Spleen (tissue), 11 donors: ENCODE data around the gene AGAP3. TPM values are rescaled to one million over a fixed set of nuclear protein-coding genes. Genes with fewer than 3 reads are reported as not detected.

Experiments used
- DNase-seq: peaks from one replicate; pipeline ENCODE4 v3.0.0-alpha.2; 2020
- H3K27ac ChIP-seq, 8 donors: fragments of 200-600 bp; sonication (generic) in 7 of 8; 1 replicate in 4 of 8; 2 replicates in 4 of 8; pipeline versions ENCODE4 v1.5.0 to v1.8.0; 2016 to 2021; ENCODE audit warnings: inconsistent platforms in 4 of 8, mild to moderate bottlenecking in 4 of 8, moderate library complexity in 1 of 8
- H3K27me3 ChIP-seq, 7 donors: fragments of 200-600 bp; sonication (generic) in 6 of 7; replicated peaks in 1 of 7; 1 replicate in 4 of 7; 2 replicates in 3 of 7; pipeline versions ENCODE4 v1.5.0 to v1.8.0; 2016 to 2021; ENCODE audit warnings: inconsistent platforms in 3 of 7, mild to moderate bottlenecking in 1 of 7
- H3K36me3 ChIP-seq, 6 donors: fragments of 200-600 bp; sonication (generic) in 5 of 6; 1 replicate in 4 of 6; 2 replicates in 2 of 6; pipeline versions ENCODE4 v1.5.0 to v1.8.0; 2016 to 2021; ENCODE audit warnings: inconsistent platforms in 2 of 6
- H3K4me1 ChIP-seq, 6 donors: fragments of 200-600 bp; sonication (generic) in 5 of 6; 1 replicate in 3 of 6; 2 replicates in 3 of 6; pipeline versions ENCODE4 v1.5.0 to v1.8.0; 2016 to 2021; ENCODE audit warnings: inconsistent platforms in 3 of 6
- H3K4me3 ChIP-seq, 8 donors: fragments of 200-600 bp; sonication (generic) in 7 of 8; 1 replicate in 4 of 8; 2 replicates in 4 of 8; pipeline versions ENCODE4 v1.5.0 to v1.8.0; 2016 to 2021; ENCODE audit warnings: inconsistent platforms in 4 of 8, mild to moderate bottlenecking in 4 of 8, moderate library complexity in 2 of 8
- H3K9me3 ChIP-seq, 8 donors: fragments of 200-600 bp; sonication (generic) in 7 of 8; 1 replicate in 4 of 8; 2 replicates in 4 of 8; pipeline versions ENCODE4 v1.5.0 to v1.8.0; 2016 to 2021; ENCODE audit warnings: inconsistent platforms in 4 of 8
- POLR2A ChIP-seq, 3 donors: fragments of 450-650 bp; IDR thresholded peaks; one replicate each; pipeline ENCODE4 v1.5.1; 2017; ENCODE audit warnings: antibody characterized with exemption in 3 of 3, mild to moderate bottlenecking in 1 of 3
- POLR2AphosphoS5 ChIP-seq, 3 donors: sonication (generic); formaldehyde crosslinking; IDR thresholded peaks; one replicate each; pipeline ENCODE4 v1.5.1; 2017; ENCODE audit warnings: antibody characterized with exemption in 3 of 3
- WGBS, 5 donors: extraction: QIAGEN DNeasy Blood & Tissue Kit in 3 of 5; methylation state at CpG; one replicate each; pipeline versions ENCODE4 v1.1.5 to v1.1.7; 2013 to 2018; 5-methylcytosine and 5-hydroxymethylcytosine counted together
- intact Hi-C: fragments of 100-400 bp; cut with DNase I; formaldehyde crosslinking; loops from one replicate; pipeline ENCODE4 v1.15.0; 2023; ENCODE audit warnings: low total_unique reads
- polyA plus RNA-seq, 3 donors: library from polyadenylated mRNA; stranded (reverse); fragments of 200-250 nt; gene quantifications; one replicate each; pipeline ENCODE4 v1.2.1, GENCODE V29; 2013
- total RNA-seq, 7 donors: library from RNA; depleted of rRNA in 3 of 7; stranded (reverse); fragments of >200 nt in 3 of 7; fragmentation: NEBNext Ultra II Directional in 4 of 7; extraction: Animal tissue kit (Norgen Biotek cat#: 25700) in 4 of 7; gene quantifications; one replicate each; pipeline versions ENCODE4 v1.1.0 to v1.2.1, GENCODE V29; 2016 to 2021
- TF ChIP-seq, protein P1 (sequence below), 11 experiments: fragments of 200-600 bp in 7 of 11; fragments of 450-650 bp in 4 of 11; sonication (generic) in 4 of 11; IDR thresholded peaks in 8 of 11; conservative IDR thresholded peaks in 3 of 11; 1 replicate in 7 of 11; 2 replicates in 4 of 11; pipeline versions ENCODE4 v1.4.0 to v1.8.0; 2016 to 2021; ENCODE audit warnings: antibody characterized with exemption in 11 of 11, inconsistent platforms in 4 of 11, mild to moderate bottlenecking in 1 of 11
- donor health status: healthy with polysubstance abuse.
- donor health status: DM: no; HTN: no; CAD: no; lungs with moderate emphysema.
- donor health status: DM: no; HTN: no; CAD: no.
- donor health status: Bipolar disorder and iron deficiency.
- donor health status: healthy.
- donor health status: DM: no; HTN: no; CAD: no.
- donor health status: DM: yes; HTN: yes; CAD: no.

Gene AGAP3
- total and polyA plus RNA-seq, 10 donors: 21.8 to 94.4 (median 72.6) TPM

DNA sequence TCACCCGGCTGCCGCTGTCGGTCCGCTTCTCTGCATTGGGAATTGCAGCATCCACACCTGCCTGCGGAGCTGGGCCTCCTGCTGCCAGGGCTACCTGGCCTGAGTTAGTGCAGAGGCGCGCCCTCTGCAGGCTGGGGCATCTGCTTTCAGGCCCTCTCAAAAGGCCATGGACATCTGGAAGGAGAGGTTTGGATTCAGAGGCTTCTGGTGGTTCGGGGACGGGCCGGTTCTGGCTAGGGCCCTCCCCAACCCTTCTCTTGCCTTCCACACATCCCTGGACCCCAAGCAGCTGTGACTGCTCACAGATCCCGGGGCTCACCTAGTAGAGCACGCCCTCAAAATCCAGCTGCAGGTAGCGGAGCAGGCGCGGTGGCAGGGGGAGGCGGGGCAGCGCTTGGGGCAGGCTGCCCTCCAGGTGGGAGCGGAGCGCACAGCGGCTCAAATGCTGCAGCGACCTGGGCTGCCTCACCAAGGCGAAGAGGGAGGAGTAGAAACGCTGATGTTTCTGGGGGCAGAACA lies 89.6 kb downstream of the AGAP3 start:
- no peak for TF ChIP-seq POLR2AphosphoS5 (IDR thresholded peaks at IDR 0.05)
- Histone ChIP-seq H3K9me3 (peaks cover 0 to 3% (median 0%) of the 10 kb centered on the region in 8 donors), H3K27ac (no peak overlapping the region), H3K4me1 (peaks cover 0 to 9% (median 0%) of the 10 kb centered on the region in 6 donors), H3K36me3 (no peaks in the 10 kb centered on the region), H3K27me3 (peaks cover 0 to 80% (median 18%) of the 10 kb centered on the region in 7 donors), H3K4me3 (no peak overlapping the region)
- 80 to 88% (median 83%) methylated on average over 19 to 23 of the region's 23 CpGs for WGBS, 5 donors
- intact Hi-C loops: no loop called here
- no peak for DNase-seq

DNA sequence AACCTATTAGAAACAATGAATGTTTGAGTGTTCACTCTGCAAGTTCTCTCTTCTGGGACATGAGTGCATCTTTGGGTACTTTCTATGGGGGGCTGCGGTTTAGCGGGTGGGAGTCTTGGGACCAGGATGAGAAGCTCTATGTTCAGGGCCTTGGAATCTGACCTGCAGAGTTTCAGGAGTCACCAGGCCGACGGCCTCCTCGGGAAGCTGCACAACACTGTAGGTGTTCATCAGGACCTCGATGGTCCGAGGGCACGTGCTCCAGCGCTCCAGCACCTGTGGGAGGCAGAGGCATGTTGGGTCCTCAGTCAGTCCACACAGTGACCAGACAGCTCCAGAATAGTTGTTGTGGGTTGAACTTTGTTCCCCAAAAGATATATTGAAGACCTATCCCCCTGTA lies 90.1 kb downstream of the AGAP3 start:
- Histone ChIP-seq H3K27ac (no peak overlapping the region), H3K9me3 (peaks cover 0 to 3% (median 0%) of the 10 kb centered on the region in 8 donors), H3K4me3 (no peak overlapping the region), H3K36me3 (no peaks in the 10 kb centered on the region), H3K27me3 (peaks cover 0 to 81% (median 18%) of the 10 kb centered on the region in 7 donors), H3K4me1 (peaks cover 0 to 9% (median 0%) of the 10 kb centered on the region in 6 donors)
- intact Hi-C loops: no loop called here
- TF ChIP-seq POLR2AphosphoS5 (IDR thresholded peaks at IDR 0.05): no peak
- TF ChIP-seq, protein P1, sequence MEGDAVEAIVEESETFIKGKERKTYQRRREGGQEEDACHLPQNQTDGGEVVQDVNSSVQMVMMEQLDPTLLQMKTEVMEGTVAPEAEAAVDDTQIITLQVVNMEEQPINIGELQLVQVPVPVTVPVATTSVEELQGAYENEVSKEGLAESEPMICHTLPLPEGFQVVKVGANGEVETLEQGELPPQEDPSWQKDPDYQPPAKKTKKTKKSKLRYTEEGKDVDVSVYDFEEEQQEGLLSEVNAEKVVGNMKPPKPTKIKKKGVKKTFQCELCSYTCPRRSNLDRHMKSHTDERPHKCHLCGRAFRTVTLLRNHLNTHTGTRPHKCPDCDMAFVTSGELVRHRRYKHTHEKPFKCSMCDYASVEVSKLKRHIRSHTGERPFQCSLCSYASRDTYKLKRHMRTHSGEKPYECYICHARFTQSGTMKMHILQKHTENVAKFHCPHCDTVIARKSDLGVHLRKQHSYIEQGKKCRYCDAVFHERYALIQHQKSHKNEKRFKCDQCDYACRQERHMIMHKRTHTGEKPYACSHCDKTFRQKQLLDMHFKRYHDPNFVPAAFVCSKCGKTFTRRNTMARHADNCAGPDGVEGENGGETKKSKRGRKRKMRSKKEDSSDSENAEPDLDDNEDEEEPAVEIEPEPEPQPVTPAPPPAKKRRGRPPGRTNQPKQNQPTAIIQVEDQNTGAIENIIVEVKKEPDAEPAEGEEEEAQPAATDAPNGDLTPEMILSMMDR (IDR thresholded peaks at IDR 0.05 in 8 of 11, conservative IDR thresholded peaks at IDR 0.05 in 3 of 11): no peak
- no peak for TF ChIP-seq POLR2A (IDR thresholded peaks at IDR 0.05)
- DNase-seq: no peak
- WGBS, 5 donors: 88 to 97% (median 90%) methylated on average over 8 to 9 of the region's 9 CpGs

DNA sequence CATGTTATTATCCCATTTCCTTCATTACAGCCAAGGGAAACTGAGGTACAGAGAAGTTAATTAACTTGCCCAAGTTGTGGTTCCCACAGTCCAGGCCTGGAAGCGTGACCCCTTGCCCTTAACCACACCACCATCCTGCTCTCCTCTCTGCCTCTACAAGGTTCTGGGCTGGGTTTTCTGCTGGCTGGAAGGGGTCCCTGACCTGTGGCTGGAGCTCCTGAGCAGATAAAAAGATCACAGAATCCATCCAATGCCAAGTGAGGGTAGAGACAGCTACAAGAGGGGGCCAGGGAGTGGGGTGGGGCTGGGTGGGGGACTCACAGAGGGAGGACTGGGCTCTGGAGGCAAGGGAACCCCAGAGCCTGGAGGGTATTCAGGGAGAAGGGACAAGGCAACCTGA lies 91.0 kb downstream of the AGAP3 start:
- Histone ChIP-seq H3K27ac (no peak overlapping the region), H3K36me3 (no peaks in the 10 kb centered on the region), H3K9me3 (peaks cover 0 to 3% (median 0%) of the 10 kb centered on the region in 8 donors), H3K27me3 (peaks cover 0 to 72% (median 18%) of the 10 kb centered on the region in 7 donors), H3K4me1 (peaks cover 0 to 8% (median 0%) of the 10 kb centered on the region in 6 donors), H3K4me3 (no peak overlapping the region)
- DNase-seq: no peak
- WGBS, 5 donors: 79 to 93% (median 86%) methylated on average over 1 of the region's 1 CpG
- intact Hi-C loops: no loop called here
- TF ChIP-seq POLR2A (IDR thresholded peaks at IDR 0.05) (no peak), POLR2AphosphoS5 (IDR thresholded peaks at IDR 0.05) (no peak)
- TF ChIP-seq, protein P1 (IDR thresholded peaks at IDR 0.05 in 8 of 11, conservative IDR thresholded peaks at IDR 0.05 in 3 of 11): no peak

DNA sequence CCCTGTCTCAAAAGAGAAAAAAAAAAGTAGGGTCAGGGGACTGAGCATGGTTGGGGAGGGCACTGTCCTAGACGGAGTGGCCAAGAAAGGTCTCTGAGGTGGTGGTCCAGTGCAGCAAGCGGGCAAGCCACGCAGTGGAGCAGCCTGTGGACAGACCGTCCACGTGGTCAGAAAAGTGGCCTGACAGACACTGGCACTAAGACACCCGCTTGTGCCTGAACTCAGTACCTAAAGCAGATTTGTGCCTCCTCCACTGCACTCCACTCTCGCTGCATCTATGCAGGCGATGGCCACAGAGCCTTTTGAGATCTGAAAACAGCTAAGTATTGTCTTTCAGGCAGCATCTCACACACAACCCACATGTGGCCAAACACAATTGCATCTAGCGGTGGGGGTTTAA lies 92.0 kb downstream of the AGAP3 start:
- no peaks in the 10 kb centered on the region for H3K4me1 ChIP-seq
- H3K27me3 ChIP-seq: peaks cover 0 to 64% (median 18%) of the 10 kb centered on the region in 7 donors
- H3K9me3 ChIP-seq: peaks cover 0 to 3% (median 0%) of the 10 kb centered on the region in 8 donors
- no peak for DNase-seq
- TF ChIP-seq POLR2A (IDR thresholded peaks at IDR 0.05) (no peak), POLR2AphosphoS5 (IDR thresholded peaks at IDR 0.05) (no peak)
- TF ChIP-seq, protein P1 (IDR thresholded peaks at IDR 0.05 in 8 of 11, conservative IDR thresholded peaks at IDR 0.05 in 3 of 11): no peak
- WGBS, 5 donors: 81 to 95% (median 88%) methylated on average over 7 to 9 of the region's 9 CpGs
- no peak overlapping the region for H3K4me3 ChIP-seq
- H3K36me3 ChIP-seq: no peaks in the 10 kb centered on the region
- H3K27ac ChIP-seq: no peak overlapping the region
- intact Hi-C loops: no loop called here
